BJ (cell line): ENCODE measurements around the gene SF3B2. TPM values are rescaled to one million over a fixed set of nuclear protein-coding genes. Genes with fewer than 3 reads are reported as not detected.
"Not testable (repeated sequence)": the region's sequence is repeated elsewhere in the genome, so short reads cannot be mapped to it uniquely, and the experiment has no call there.

ENCODE experiments used
- CTCF ChIA-PET: fragments of 350-600 bp; formaldehyde crosslinking; extraction: SDS; loops from one replicate; lab custom pipeline; 2021; ENCODE audit warnings: antibody characterized with exemption, inconsistent platforms; lab: Yijun Ruan, JAX
- POLR2A ChIA-PET: fragments of 300-600 bp; sonication (Branson Sonifier 250); formaldehyde crosslinking; extraction: SDS; loops from one replicate; lab custom pipeline; 2021; ENCODE audit warnings: antibody characterized with exemption; lab: Charles Lee
- DNase-seq: peaks from one replicate; pipeline ENCODE4 v3.0.0-alpha.2; 2011; ENCODE audit warnings: low read depth
- H3K27me3 ChIP-seq: 2 replicates; pipeline ENCODE4 v1.6.0; 2011; ENCODE audit warnings: low read length; ENCODE audit not compliant: control insufficient read depth, insufficient read depth
- H3K36me3 ChIP-seq: 2 replicates; pipeline ENCODE4 v1.5.1; 2011; ENCODE audit warnings: low read length; ENCODE audit not compliant: control insufficient read depth, insufficient read depth
- H3K4me3 ChIP-seq: 2 replicates; pipeline ENCODE4 v1.5.1; 2011; ENCODE audit warnings: low read depth, mild to moderate bottlenecking, control low read depth, low read length
- CTCF ChIP-seq: IDR thresholded peaks from 2 replicates; pipeline ENCODE4 v1.5.1; 2011; ENCODE audit warnings: low read depth, mild to moderate bottlenecking, control low read depth, inconsistent platforms, low read length, moderate library complexity; ENCODE audit not compliant: insufficient read depth
- polyA plus RNA-seq: library from polyadenylated mRNA; depleted of rRNA; stranded (reverse); fragments of >200 nt; gene quantifications from 2 replicates; pipeline ENCODE4 v1.2.3, GENCODE V29; 2011

SF3B2 gene
- polyA plus RNA-seq, 1 experiment, result 82.7 TPM

- ChIA-PET CTCF (no interaction called here), POLR2A (no interaction called here)
- TF ChIP-seq CTCF, result no peak
- DNase-seq, result no peak
- peaks cover 15% of the 10 kb centered on the region for H3K36me3 ChIP-seq
- H3K4me3 ChIP-seq, result no peak overlapping the region
- no peaks in the 10 kb centered on the region for H3K27me3 ChIP-seq
Observed at GRCh38 chr11:66072518-66072917, 20.4 kb downstream of the SF3B2 start.

GRCh38 chr11:66073669-66074068 is 21.5 kb downstream of the SF3B2 start:
- ChIA-PET CTCF (interaction anchor here (1.5 to 1.6 kb wide), 2 partner anchors 51 to 147 kb away, joined by 3 read pairs; no protein-coding TSS in a partner anchor), POLR2A (no interaction called here)
- Histone ChIP-seq H3K4me3 (no peak overlapping the region), H3K36me3 (peaks cover 6% of the 10 kb centered on the region; the same call in 1 of the 2 replicates), H3K27me3 (no peaks in the 10 kb centered on the region)
- no peak for DNase-seq
- TF ChIP-seq CTCF, result no peak

- ChIA-PET CTCF (interaction anchor here (0.7 to 1.6 kb wide), 2 partner anchors 30 to 146 kb away, joined by 3 to 4 read pairs; no protein-coding TSS in a partner anchor), POLR2A (no interaction called here)
Observed at GRCh38 chr11:66075273-66075672, 23.1 kb downstream of the SF3B2 start.

GRCh38 chr11:66076561-66076960 is 24.4 kb downstream of the SF3B2 start:
- no peak for TF ChIP-seq CTCF
- no peak for DNase-seq
- no peak overlapping the region for H3K4me3 ChIP-seq
- ChIA-PET POLR2A (no interaction called here), CTCF (interaction anchor here (1.3 kb wide), 1 partner anchor 43 kb away, joined by 3 read pairs; no protein-coding TSS in a partner anchor)
- H3K27me3 ChIP-seq, result no peaks in the 10 kb centered on the region
- peaks cover 1% of the 10 kb centered on the region; the same call in 1 of the 2 replicates for H3K36me3 ChIP-seq

More at GRCh38 chr11:66075273-66075672, 23.1 kb downstream of the SF3B2 start:
- Histone ChIP-seq H3K27me3 (no peaks in the 10 kb centered on the region), H3K36me3 (peaks cover 1% of the 10 kb centered on the region; the same call in 1 of the 2 replicates), H3K4me3 (no peak overlapping the region)
- no peak for DNase-seq
- no peak for TF ChIP-seq CTCF

- ChIA-PET CTCF (interaction anchor here (1.2 to 2.8 kb wide), 2 partner anchors 10 to 56 kb away, joined by 3 to 12 read pairs; no protein-coding TSS in a partner anchor), POLR2A (no interaction called here)
- no peak for DNase-seq
- no peak for TF ChIP-seq CTCF
- no peaks in the 10 kb centered on the region; the same call in 1 of the 2 replicates for H3K36me3 ChIP-seq
- H3K4me3 ChIP-seq, result no peak overlapping the region
- H3K27me3 ChIP-seq, result no peaks in the 10 kb centered on the region
Observed at GRCh38 chr11:66077927-66078326, 25.8 kb downstream of the SF3B2 start.

GRCh38 chr11:66078949-66079348 is 26.8 kb downstream of the SF3B2 start:
- DNase-seq, POLR2A ChIA-PET: not testable (repeated sequence)
- CTCF ChIA-PET, result interaction anchor here (0.8 to 2.8 kb wide), 3 partner anchors 11 to 34 kb away, joined by 3 to 12 read pairs (median 3); no protein-coding TSS in a partner anchor

More at GRCh38 chr11:66078949-66079348, 26.8 kb downstream of the SF3B2 start:
- not testable (repeated sequence) for H3K27me3 ChIP-seq, H3K4me3 ChIP-seq, H3K36me3 ChIP-seq
